ENCODE data around the gene VSTM2L. TPM values are rescaled to one million over a fixed set of nuclear protein-coding genes. Genes with fewer than 3 reads are reported as not detected.
A peak's percentile ranks its signal among the peaks of the same experiment; 100 is the strongest.

Gene VSTM2L
- total and polyA plus RNA-seq, 2 of the 4 experiments (the other 2 are of a cell fraction): 0.18 to 0.19 TPM

- Histone ChIP-seq H3K9ac (ENCODE audit: low read depth, low read length) (no peak overlapping the region), H3K4me2 (ENCODE audit: low read depth, low read length) (peak overlapping the region; percentile 20; the same call in 1 of the 2 replicates), H4K91ac (ENCODE audit: insufficient read depth, low read depth, low read length) (no peak overlapping the region), H2AK5ac (ENCODE audit: low read depth, low read length) (no peak overlapping the region), H3K18ac (ENCODE audit: low read depth, low read length) (no peak overlapping the region), H3K27ac (ENCODE audit: insufficient read depth, low read length) (peak overlapping the region; percentile 33; the same call in 1 of the 2 replicates), H2AFZ (replicated peaks; ENCODE audit: low read length, poor library complexity) (no peak overlapping the region), H3K14ac (replicated peaks; ENCODE audit: low read depth, low read length) (no peak overlapping the region), H2BK20ac (ENCODE audit: low read depth, low read length) (no peak overlapping the region), H2AK9ac (replicated peaks; ENCODE audit: low read depth, low read length, poor library complexity) (no peak overlapping the region), H3K79me1 (ENCODE audit: low read depth in 1 of 2, low read length in 2 of 2) (no peaks in the 10 kb centered on the region), H3K56ac (ENCODE audit: extremely low read depth, insufficient read depth, low read length) (no peak overlapping the region), H4K5ac (ENCODE audit: low read depth, low read length) (no peak overlapping the region; the same call in 1 of the 2 replicates), H2BK120ac (ENCODE audit: low read depth, low read length) (peak overlapping the region; percentile 34; the same call in 1 of the 2 replicates), H3K4me3 (ENCODE audit: insufficient read depth, low read depth, low read length) (no peak overlapping the region), H4K20me1 (ENCODE audit: insufficient read depth, low read length) (no peaks in the 10 kb centered on the region), H2BK15ac (ENCODE audit: low read depth, low read length) (no peak overlapping the region), H3K4ac (ENCODE audit: low read depth, low read length) (no peak overlapping the region), H4K8ac (ENCODE audit: low read depth in 2 of 2, low read length in 2 of 2) (0 out of 4 replicates have a peak overlapping the region, but pooled peaks of 1 of the 2 experiments have one; percentile 10), H3K27me3 (ENCODE audit: control insufficient read depth, insufficient read depth, low read length) (peaks cover 18% of the 10 kb centered on the region), H3K9me1 (ENCODE audit: insufficient read depth, low read length) (no peaks in the 10 kb centered on the region), H3K23ac (ENCODE audit: low read depth, low read length) (no peak overlapping the region; the same call in 1 of the 2 replicates), H3K4me1 (ENCODE audit: control insufficient read depth, insufficient read depth, low read length) (peaks cover 9% of the 10 kb centered on the region; the same call in 1 of the 2 replicates), H3K9me3 (ENCODE audit: control insufficient read depth, insufficient read depth, low read length) (no peaks in the 10 kb centered on the region), H3K36me3 (ENCODE audit: control insufficient read depth, insufficient read depth, low read length) (no peaks in the 10 kb centered on the region), H2BK5ac (ENCODE audit: low read depth, low read length, poor library complexity, severe bottlenecking) (no peak overlapping the region)
- ATAC-seq (ENCODE audit: low read depth) (peak; percentile 94), DNase-seq (peak; percentile 35)
- POLR2A ChIA-PET (ENCODE audit: unreplicated experiment): interaction anchor here (0.6 kb wide), 1 partner anchor 45 kb away, joined by 3 read pairs; no protein-coding TSS in a partner anchor
- dilution Hi-C loops (cut with HindIII; ENCODE audit: low sequenced_read_pairs, unreplicated experiment): no loop called here
- TF ChIP-seq POLR2A (IDR thresholded peaks at IDR 0.05; ENCODE audit: low read depth, low read length) (no peak), CTCF (conservative IDR thresholded peaks at IDR 0.05; ENCODE audit: low read depth, low read length) (no peak), BHLHE40 (IDR thresholded peaks at IDR 0.05; ENCODE audit: low read depth, low read length) (no peak), ELK1 (IDR thresholded peaks at IDR 0.05; ENCODE audit: borderline replicate concordance, low read depth, low read length) (no peak), CHD1 (IDR thresholded peaks at IDR 0.05; ENCODE audit: low read depth, low read length) (no peak)
- in situ Hi-C loops (cut with MboI; ENCODE audit: low sequenced_read_pairs): no loop called here
- BruUV-seq (replicated peaks): no TSS peak
- intact Hi-C loops (cut with micrococcal nuclease): no loop called here
- WGBS, 2 experiments (ENCODE audit: extremely low coverage in 2 of 2, insufficient read length in 1 of 2): no CpG with 5 or more reads among the region's 3 CpGs
- CTCF ChIA-PET: no interaction called here
Observed at GRCh38 chr20:37956107-37956585, 53.2 kb downstream of the VSTM2L start.
